HG03457 (cell line): ENCODE results near the gene MASP2.
A peak's percentile ranks its signal among the peaks of the same experiment; 100 is the strongest.
"Not testable (repeated sequence)": the region's sequence is repeated elsewhere in the genome, so short reads cannot be mapped to it uniquely, and the experiment has no call there.

Source experiments
- ATAC-seq: cut with Tn5 transposase; IDR thresholded peaks from one replicate; pipeline ENCODE4 v1.9.1; 2021; ENCODE audit warnings: moderate number of reproducible peaks; ENCODE audit not compliant: unreplicated experiment

MASP2 gene

GRCh38 chr1:11039351-11040104, 7.5 kb downstream of the MASP2 start:
- ATAC-seq: no peak

DNA sequence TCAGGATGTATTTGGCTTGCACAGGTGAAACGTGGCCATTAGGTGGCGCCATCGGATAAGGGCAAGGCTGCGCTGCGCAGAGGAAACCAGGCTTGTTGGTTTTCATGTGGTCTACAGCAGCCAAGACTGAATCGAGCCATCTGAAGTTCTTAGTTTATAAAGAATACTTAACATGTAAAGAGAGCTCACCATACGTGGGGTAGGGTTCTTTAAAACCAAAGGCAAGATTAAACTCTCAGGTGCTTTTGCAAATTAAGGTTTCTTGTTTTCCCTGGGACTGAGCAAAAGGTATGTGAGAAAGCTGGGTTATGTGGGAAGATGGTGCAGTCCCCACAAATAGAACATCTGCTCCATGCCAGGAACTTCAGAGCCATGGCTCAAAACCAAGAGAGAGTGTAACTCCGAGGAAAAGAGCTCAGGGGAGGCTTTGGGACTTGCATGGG, 9.3 kb downstream of the MASP2 start:
- no peak for ATAC-seq

GRCh38 chr1:11037019-11037739, 9.9 kb downstream of the MASP2 start:
- ATAC-seq: not testable (repeated sequence)

GRCh38 chr1:11031624-11032262, 15.3 kb downstream of the MASP2 start:
- ATAC-seq: no peak

DNA sequence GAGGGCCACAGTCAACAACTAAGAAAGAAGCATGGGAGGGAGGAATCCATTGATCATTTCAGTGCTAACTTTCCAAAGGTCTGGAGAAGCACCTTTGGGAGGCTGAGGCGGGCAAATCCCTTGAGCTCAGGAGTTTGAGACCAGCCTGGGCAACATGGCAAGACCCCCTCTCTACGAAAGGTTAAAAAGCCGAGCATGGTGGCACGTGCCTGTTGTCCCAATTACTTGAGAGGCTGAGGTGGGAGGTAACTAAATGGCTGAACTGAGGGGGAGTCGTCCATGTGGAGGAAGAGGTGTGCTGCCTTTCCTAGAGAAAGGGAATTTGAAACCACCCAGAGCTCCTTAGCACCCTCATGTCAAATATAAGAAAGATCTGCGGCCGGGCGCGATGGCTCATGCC, 16.2 kb downstream of the MASP2 start:
- ATAC-seq: no peak

GRCh38 chr1:11028018-11028417, 19.0 kb downstream of the MASP2 start:
- ATAC-seq: no peak

DNA sequence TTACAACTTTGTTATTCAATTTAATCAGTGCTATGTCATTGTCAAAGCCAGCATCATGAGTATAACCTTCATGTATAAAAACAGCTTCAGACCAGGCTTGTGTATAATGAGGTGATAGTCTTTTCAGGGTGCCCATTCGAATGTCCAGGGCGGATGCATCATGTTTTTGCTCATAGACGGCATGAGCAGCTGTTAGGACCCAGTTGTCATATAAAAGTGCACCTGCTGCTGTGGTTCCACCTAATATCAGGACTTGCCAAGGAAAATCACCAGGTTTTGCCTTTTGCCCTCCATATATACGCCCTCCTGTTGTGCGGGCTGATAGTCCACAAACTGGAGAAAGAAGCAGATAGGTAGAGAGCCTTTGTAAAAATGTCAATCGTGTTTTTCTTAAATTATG, 19.7 kb downstream of the MASP2 start:
- ATAC-seq: no peak

- no peak for ATAC-seq
Observed at GRCh38 chr1:11026903-11027302, 20.1 kb downstream of the MASP2 start.

- no peak for ATAC-seq
Observed at GRCh38 chr1:11026052-11026451, 21.0 kb downstream of the MASP2 start.

- ATAC-seq: no peak
Observed at GRCh38 chr1:11025618-11026017, 21.4 kb downstream of the MASP2 start.

DNA sequence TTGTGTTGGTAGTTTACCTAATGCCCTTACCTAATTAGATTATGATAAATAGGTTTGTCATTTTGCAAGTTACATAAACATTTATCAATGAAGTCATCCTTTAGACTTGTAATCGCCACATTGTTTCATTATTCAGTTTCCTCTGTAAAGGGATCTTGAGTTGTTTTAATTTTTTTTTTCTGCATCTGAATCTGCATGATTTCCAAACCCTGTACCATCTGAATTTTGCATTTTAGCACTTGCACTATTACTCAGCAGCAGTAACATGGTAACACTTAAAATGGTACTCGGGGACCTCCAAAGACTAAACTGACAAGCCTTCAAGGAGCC, 22.2 kb downstream of the MASP2 start:
- ATAC-seq: no peak

- no peak for ATAC-seq
Observed at GRCh38 chr1:11024154-11024873, 22.7 kb downstream of the MASP2 start.

DNA sequence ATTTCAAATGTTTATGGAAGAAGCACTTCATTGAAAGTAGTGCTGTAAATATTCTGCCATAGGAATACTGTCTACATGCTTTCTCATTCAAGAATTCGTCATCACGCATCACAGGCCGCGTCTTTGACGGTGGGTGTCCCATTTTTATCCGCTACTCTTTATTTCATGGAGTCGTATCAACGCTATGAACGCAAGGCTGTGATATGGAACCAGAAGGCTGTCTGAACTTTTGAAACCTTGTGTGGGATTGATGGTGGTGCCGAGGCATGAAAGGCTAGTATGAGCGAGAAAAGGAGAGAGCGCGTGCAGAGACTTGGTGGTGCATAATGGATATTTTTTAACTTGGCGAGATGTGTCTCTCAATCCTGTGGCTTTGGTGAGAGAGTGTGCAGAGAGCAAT, 23.8 kb downstream of the MASP2 start:
- no peak for ATAC-seq

DNA sequence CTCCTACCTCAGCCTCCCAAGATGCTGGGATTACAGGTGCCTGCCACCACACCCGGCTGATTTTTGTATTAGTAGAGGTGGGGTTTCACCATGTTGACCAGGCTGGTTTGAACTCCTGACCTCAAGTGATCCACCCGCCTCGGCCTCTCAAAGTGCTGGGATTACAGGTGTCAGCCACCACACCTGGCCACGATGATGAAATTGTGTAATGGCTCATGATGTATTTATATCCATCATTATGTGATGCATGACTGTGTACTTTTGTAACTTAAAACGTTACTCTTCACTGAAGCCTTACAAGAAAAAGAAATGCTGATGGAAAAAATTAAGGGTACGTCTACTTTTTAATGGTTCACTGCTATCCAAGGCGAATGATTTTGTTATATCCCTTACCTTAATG, 27.1 kb downstream of the MASP2 start:
- no peak for ATAC-seq

- ATAC-seq: not testable (repeated sequence)
Observed at GRCh38 chr1:11019358-11019757, 27.7 kb downstream of the MASP2 start.

DNA sequence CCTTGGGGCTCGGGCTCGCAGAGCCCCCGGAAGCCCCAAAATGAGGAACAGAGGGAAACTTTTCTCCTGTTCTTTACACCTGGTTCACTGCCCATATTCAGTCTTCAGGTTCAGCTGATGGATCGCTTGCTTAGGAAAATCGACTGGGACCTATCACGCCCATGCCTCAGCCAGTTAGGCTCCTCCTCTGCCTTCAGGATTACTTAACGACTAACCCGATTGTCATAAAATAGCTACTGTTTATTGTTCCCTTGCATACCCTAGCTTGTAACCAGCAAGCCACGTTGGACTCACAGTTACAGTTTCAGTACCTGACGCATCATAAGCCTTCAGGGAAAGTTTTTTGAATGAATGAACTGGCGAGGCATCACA, 33.9 kb downstream of the MASP2 start:
- ATAC-seq: no peak

DNA sequence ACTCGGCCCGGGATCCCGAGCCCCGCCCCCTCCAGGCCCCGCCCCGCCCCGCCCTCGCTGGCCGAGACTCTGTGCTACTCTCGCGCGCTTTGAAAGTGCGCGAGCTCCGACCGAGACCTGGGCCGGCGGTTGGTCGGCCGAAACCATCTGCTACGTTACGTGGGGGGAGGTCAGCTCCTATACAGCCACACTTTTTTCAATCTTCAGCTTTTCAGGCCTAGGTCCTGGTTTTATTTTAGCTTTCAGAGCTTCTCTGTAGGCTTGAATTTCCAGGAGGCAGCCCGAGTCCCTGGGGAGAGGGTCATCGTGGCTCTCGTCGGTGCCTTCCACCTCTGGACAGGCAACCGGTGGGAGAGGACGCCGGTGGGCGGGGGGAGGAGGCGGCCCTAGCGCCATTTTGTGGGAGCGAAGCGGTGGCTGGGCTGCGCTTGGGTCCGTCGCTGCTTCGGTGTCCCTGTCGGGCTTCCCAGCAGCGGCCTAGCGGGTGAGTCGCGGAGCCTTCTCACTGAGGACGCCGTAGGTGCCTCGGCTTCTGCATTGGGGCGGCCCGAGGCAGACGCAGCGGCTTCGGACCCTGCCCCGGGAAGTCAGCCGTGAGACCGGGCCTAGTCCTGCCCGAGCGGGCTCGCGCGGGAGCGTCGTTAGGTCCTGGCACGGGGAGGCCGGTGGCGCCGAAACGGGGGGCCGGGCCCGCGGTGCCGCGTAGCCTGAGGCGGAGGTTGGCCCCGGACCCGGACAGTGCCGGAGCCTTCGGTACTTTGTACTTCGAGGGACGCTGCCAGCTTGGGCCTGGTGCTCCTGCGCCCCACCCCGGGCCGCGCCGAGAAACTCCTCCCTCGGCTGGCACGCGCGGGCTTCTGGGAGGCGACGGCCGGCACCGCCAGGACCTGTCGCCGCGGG, 34.5 kb downstream of the MASP2 start, which contains the start of gene TARDBP:
TSS of gene TARDBP (plus strand) at position 395 of the 900 bp plus-strand sequence. CDS start 1,074 bp downstream, outside the sequence.
- peak; percentile 71 for ATAC-seq

DNA sequence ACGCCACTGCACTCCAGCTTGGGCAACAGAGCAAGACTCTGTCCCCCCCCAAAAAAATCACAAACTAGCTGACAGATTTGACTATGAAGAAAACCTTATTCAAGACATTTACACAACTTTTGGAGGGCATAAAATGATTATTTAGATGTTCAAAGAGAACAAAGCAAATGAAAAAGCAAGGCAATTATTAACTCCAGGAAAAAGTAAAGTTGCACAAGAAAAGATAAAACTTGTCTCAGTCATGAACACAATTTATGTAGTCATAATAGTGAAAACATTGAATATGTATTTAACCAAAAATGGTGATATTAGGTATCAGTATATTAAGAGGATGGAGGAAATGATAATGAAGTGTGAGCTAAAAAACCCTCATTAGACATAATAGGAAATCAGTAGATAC, 46.5 kb downstream of the MASP2 start:
- ATAC-seq: no peak

GRCh38 chr1:10996100-10996499, 50.9 kb downstream of the MASP2 start:
- no peak for ATAC-seq

GRCh38 chr1:10992864-10993263, 54.2 kb downstream of the MASP2 start:
- no peak for ATAC-seq
